Kidney (tissue), 14 donors: ENCODE results near the gene P2RX6. TPM values are rescaled to one million over a fixed set of nuclear protein-coding genes. Genes with fewer than 3 reads are reported as not detected.
"Not testable (repeated sequence)": the region's sequence is repeated elsewhere in the genome, so short reads cannot be mapped to it uniquely, and the experiment has no call there.

Source experiments
- DNase-seq, 5 donors: peaks; one replicate each; pipeline ENCODE4 v3.0.0-alpha.2; 2013 to 2020
- FAIRE-seq: peaks from 2 replicates; lab custom pipeline; 2012; peaks lifted over from hg19 to GRCh38; lab: Jason Lieb, UNC
- H3K27ac ChIP-seq, 2 donors: one replicate each; pipeline ENCODE4 v1.7.0; 2013; ENCODE audit warnings: low read depth in 2 of 2, low read length in 2 of 2, inconsistent platforms in 1 of 2
- H3K27me3 ChIP-seq: one replicate; pipeline ENCODE4 v1.7.1; 2013; ENCODE audit warnings: low read length, inconsistent platforms; ENCODE audit not compliant: control insufficient read depth, insufficient read depth
- H3K36me3 ChIP-seq, 3 donors: one replicate each; pipeline versions ENCODE4 v1.7.0 to v1.7.1; 2013; ENCODE audit warnings: low read length in 3 of 3, control low read depth in 1 of 3, inconsistent platforms in 1 of 3; ENCODE audit not compliant: insufficient read depth in 3 of 3, control insufficient read depth in 2 of 3
- H3K4me1 ChIP-seq, 3 donors: one replicate each; pipeline versions ENCODE4 v1.7.0 to v1.7.1; 2013; ENCODE audit warnings: low read length in 3 of 3, inconsistent platforms in 1 of 3, low read depth in 1 of 3; ENCODE audit not compliant: control insufficient read depth in 2 of 3, insufficient read depth in 2 of 3
- H3K4me3 ChIP-seq, 3 donors: one replicate each; pipeline versions ENCODE4 v1.7.0 to v1.8.1; 2013; ENCODE audit warnings: low read length in 3 of 3, control low read depth in 1 of 3, inconsistent platforms in 1 of 3
- H3K9ac ChIP-seq, 3 donors: one replicate each; pipeline versions ENCODE4 v1.7.0 to v1.7.1; 2013; ENCODE audit warnings: low read length in 3 of 3, control low read depth in 1 of 3, inconsistent platforms in 1 of 3
- H3K9me3 ChIP-seq, 3 donors: one replicate each; pipeline versions ENCODE4 v1.7.0 to v1.7.1; 2013; ENCODE audit warnings: low read length in 3 of 3, control low read depth in 1 of 3, inconsistent platforms in 1 of 3; ENCODE audit not compliant: control insufficient read depth in 2 of 3, insufficient read depth in 1 of 3
- intact Hi-C: fragments of 100-400 bp; cut with DNase I; formaldehyde crosslinking; loops from one replicate; pipeline ENCODE4 v1.11.1; 2022
- polyA plus RNA-seq: library from polyadenylated mRNA; stranded (reverse); fragments of 350-450 nt; fragmentation: Illumina TruSeq; extraction: RNeasy Lipid Tissue Mini Kit (QIAGEN cat#74804); gene quantifications from one replicate; pipeline ENCODE4 v1.2.3, GENCODE V29; 2014; ENCODE audit warnings: low read depth, low replicate concordance; ENCODE audit not compliant: insufficient read depth
- total RNA-seq: library from RNA; stranded (reverse); fragmentation: NEBNext Ultra II Directional; extraction: Animal tissue kit (Norgen Biotek cat#: 25700); gene quantifications from one replicate; pipeline ENCODE4 v1.2.1, GENCODE V29; 2021
- TF ChIP-seq, protein P1 (sequence below): IDR thresholded peaks from 3 replicates; pipeline ENCODE4 v1.5.1; 2012; ENCODE audit warnings: mild to moderate bottlenecking, moderate library complexity, borderline replicate concordance; ENCODE audit not compliant: insufficient read depth; ENCODE audit errors: extremely low read depth
- donor health status: control.
- donor health status: control.
- donor health status: control.
- donor health status: control.
- donor health status: control.
- donor health status: DM: yes; HTN: yes; CAD: no.
- donor health status: Normal renal cell carcinoma (clear cell type).

The P2RX6 gene
- total and polyA plus RNA-seq, 2 donors from 2014 or later: 1.0 to 1.6 TPM

DNA sequence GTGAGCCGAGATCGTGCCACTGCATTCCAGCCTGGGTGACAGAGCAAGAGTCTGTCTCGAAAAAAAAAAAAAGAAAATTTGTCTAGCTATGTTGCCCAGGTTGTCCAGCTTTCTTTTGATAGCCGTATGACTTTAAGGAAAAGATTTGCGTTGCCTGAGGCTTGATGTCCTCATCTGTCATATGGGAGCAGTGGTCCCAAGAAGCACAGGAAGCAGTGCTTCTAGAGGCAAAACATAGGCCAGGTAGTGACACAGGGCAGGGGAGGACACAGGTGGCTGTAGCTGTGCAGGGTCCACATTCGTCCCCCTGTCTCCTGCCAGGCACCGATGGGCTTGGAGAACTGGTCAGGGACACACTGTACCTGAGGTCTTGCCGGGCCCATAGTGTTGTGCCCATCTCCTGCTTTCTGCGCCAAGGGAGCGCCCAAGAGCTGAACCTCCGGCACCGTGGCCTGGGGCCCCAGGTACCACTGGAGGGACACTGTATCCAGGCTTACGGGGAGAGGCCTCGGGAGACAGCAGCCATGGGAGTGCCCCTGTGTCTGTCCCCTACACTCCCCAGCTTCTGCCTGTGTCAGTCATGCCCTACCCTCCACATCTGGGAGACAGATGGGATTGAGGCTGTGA is 32.2 kb downstream of the P2RX6 start:
- Histone ChIP-seq H3K36me3 (no peaks in the 10 kb centered on the region), H3K27ac (no peak overlapping the region), H3K4me1 (peaks cover 0 to 6% (median 0%) of the 10 kb centered on the region in 3 donors), H3K9ac (no peak overlapping the region), H3K27me3 (no peaks in the 10 kb centered on the region), H3K9me3 (no peaks in the 10 kb centered on the region), H3K4me3 (no peak overlapping the region)
- intact Hi-C loops: no loop called here
- DNase-seq (no peak), FAIRE-seq (no peak)
- TF ChIP-seq, protein P1, sequence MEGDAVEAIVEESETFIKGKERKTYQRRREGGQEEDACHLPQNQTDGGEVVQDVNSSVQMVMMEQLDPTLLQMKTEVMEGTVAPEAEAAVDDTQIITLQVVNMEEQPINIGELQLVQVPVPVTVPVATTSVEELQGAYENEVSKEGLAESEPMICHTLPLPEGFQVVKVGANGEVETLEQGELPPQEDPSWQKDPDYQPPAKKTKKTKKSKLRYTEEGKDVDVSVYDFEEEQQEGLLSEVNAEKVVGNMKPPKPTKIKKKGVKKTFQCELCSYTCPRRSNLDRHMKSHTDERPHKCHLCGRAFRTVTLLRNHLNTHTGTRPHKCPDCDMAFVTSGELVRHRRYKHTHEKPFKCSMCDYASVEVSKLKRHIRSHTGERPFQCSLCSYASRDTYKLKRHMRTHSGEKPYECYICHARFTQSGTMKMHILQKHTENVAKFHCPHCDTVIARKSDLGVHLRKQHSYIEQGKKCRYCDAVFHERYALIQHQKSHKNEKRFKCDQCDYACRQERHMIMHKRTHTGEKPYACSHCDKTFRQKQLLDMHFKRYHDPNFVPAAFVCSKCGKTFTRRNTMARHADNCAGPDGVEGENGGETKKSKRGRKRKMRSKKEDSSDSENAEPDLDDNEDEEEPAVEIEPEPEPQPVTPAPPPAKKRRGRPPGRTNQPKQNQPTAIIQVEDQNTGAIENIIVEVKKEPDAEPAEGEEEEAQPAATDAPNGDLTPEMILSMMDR: no peak

DNA sequence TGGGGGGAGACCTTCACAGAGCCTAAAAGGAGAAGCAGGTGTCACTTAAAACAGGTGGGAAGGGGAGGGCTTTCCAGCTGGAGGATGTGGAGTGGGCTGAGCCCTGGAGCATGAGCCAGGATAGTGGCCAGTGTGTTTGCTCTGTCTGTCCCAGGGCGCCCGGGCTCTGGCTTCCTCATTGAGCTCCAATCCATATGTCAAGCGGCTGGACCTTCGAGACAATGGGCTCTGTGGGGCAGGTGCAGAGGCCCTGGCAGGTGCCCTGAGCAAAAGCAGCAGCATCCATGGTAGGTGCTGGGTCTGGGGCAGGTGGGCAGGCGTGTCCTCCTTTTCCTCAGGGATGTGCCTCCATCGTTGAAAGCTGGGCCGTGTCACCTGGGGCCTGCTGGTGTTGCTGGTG is 32.8 kb downstream of the P2RX6 start:
- no peak for FAIRE-seq

DNA sequence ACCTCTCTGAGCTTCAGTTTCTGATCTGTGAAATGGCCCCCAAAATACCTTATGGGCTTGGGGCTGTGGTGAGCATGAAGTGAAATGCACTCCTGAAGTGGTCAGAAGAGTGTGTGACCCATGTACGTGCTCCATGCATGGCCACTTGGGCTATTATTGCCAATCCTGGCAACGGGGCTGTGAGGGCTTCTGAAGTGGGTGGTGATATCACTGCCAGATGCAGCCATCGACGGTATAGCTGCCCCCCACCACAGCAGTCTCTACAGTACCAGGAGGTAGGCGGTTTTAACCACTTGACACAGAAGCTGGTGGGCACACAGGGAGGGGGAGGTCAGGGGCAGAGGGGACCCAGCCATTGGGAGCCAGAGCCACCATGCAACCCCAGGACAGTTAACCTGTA is 33.5 kb downstream of the P2RX6 start:
- H3K9ac ChIP-seq, FAIRE-seq, H3K4me1 ChIP-seq, intact Hi-C loops, H3K27me3 ChIP-seq, DNase-seq, H3K4me3 ChIP-seq, H3K36me3 ChIP-seq, H3K9me3 ChIP-seq, H3K27ac ChIP-seq: not testable (repeated sequence)

More for the DNA sequence above, 32.8 kb downstream of the P2RX6 start:
- Histone ChIP-seq H3K9me3 (no peaks in the 10 kb centered on the region), H3K27me3 (no peaks in the 10 kb centered on the region), H3K9ac (no peak overlapping the region), H3K4me1 (peaks cover 0 to 6% (median 0%) of the 10 kb centered on the region in 3 donors), H3K27ac (no peak overlapping the region), H3K36me3 (no peaks in the 10 kb centered on the region), H3K4me3 (no peak overlapping the region)
- intact Hi-C loops: no loop called here
- no peak for DNase-seq
- TF ChIP-seq, protein P1: no peak

DNA sequence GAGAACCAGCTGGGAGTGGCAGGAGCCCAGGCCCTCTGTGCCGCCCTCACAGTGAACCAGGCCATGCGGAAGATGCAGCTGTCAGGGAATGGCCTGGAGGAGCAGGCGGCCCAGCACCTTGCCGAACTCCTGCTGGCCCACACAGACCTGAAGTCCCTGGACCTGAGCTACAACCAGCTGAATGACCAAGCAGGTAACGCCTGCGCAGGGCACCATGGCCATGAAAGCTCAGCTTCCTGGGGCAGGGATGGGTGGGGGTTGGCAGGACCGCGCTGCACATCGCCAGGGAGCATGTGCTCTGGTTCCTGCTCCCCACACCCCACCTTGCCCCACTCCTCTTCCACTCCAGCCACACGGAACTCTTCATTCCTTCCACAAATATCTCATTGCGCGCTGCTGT is 34.0 kb downstream of the P2RX6 start:
- H3K9ac ChIP-seq, H3K27ac ChIP-seq, H3K9me3 ChIP-seq, DNase-seq, intact Hi-C loops, H3K36me3 ChIP-seq, FAIRE-seq, H3K4me1 ChIP-seq, H3K4me3 ChIP-seq, H3K27me3 ChIP-seq: not testable (repeated sequence)
